ENCODE data around the gene RAB11FIP4.

GRCh38 chr17:31467502-31468256 is 76.2 kb downstream of the RAB11FIP4 start:
- no peak for TF ChIP-seq CTCF (IDR thresholded peaks at IDR 0.05)
- no peak for TF ChIP-seq POLR2AphosphoS5 (IDR thresholded peaks at IDR 0.05)
- TF ChIP-seq POLR2A (IDR thresholded peaks at IDR 0.05), result no peak

Data from transverse colon (tissue), 4 donors.